SW480 (cell line): ENCODE data around the gene ODC1.
"Not testable (repeated sequence)": the region's sequence is repeated elsewhere in the genome, so short reads cannot be mapped to it uniquely, and the experiment has no call there.

Experiments
- DNase-seq: peaks from one replicate; pipeline ENCODE4 v3.0.0-alpha.2; 2016; ENCODE audit warnings: low spot score

Gene ODC1

GRCh38 chr2:10478298-10478625 is 30.1 kb upstream of the ODC1 start:
- no peak for DNase-seq

GRCh38 chr2:10477443-10478297 is 29.5 kb upstream of the ODC1 start:
- DNase-seq: peak; percentile 78

DNA sequence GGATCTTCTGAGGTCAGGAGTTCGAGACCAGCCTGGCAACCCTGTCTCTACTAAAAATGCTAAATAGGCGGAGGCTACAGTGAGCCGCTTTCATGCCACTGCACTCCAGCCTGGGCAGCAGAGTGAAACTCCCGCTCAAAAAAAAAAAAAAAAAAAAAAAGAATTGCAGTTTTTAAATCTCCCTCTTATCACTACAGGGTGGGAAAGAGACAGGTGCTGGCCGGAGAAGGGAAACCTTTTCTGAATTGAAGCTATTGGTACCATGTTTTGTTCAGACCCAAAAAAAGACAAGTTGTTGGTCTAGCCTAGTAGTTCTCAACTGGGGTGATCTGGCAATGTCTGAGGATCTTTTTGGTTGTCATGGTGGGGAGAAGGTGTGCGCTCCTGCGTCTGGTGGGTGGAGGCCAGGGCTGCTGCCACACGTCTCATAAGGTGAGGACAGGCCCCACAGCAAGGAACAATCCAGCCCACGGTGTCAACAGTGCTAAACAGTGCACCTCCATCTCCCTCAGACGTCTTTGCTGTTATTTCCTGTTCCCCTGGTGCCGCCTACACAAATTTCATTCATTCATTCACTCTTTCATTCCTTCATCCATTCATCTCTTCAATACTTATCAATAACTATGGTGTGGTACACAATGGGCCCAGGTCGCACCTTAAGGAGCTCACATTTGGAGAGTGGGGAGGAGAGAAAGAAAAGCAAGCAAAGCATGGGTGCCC is 28.8 kb upstream of the ODC1 start:
- DNase-seq: no peak

DNA sequence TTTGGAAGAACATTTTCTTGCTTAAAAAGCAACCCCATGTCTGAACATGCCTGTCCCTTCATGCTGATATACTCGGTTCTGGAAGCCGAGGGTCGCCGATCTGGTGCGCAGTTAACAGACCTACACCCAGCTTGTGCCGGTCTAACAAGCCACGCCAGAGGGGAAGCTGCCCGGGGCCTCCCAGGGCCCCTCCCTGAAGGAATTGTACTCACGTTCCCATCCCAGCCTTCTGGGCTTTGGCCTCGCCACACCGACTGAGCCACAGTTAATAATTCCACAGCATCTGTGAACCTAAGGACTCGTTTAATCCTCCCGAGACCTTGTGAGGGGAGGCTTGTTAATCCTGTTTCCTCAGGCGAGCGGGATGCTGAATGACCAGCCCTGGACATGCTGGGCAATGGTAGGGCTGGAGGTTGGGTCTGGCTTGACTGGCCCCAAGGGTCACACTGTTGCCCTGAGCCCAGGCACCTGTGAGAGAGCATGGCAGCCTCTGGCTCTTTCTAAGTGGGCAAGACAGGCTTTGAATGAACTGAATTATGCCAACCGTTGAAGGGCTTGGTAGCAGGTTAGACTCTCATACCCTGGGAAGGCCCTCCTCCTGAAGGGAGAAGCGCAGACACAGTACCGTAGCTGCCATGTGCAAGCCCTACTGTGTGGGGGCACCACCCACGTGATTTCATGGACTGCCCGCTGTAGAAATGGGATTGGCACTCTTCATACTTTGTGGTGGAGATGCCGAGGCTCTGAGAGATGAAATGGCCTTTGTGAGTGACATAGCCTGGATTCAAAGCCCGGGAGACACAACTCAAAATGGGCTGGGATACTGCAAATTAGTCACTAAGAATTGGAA is 27.9 kb upstream of the ODC1 start:
- no peak for DNase-seq

- DNase-seq: no peak
Observed at GRCh38 chr2:10475221-10475722, 27.1 kb upstream of the ODC1 start.

DNA sequence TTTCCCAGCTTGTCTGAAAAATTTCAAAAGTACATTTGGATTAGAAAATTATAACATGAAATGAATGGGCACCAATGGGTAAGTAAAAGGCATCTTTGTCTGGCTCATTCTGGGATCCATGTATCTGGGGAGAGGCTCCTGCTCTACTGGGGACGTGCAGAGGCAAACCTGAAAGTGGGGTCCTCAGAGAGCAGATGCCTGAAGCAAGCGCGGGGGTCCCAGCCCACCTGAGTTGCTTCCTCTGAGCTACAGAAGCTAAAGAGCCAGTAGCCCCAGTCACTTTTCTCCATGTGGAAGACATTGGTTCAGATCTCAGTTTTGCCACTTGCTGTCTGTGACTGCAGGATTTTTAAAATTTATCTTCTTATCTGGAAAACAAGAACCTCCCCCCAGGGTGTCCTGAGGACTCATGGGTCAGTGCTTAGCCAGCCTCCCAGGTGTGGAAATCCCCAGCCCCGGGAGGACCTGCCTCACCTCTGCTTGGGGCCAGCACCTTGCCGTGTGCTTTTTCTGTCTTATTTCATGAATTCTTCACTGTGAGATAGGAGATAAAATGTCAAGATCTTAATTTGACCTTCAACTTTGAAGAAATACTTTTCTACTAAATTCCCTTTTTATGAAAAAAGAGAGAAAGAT is 25.1 kb upstream of the ODC1 start:
- no peak for DNase-seq

DNA sequence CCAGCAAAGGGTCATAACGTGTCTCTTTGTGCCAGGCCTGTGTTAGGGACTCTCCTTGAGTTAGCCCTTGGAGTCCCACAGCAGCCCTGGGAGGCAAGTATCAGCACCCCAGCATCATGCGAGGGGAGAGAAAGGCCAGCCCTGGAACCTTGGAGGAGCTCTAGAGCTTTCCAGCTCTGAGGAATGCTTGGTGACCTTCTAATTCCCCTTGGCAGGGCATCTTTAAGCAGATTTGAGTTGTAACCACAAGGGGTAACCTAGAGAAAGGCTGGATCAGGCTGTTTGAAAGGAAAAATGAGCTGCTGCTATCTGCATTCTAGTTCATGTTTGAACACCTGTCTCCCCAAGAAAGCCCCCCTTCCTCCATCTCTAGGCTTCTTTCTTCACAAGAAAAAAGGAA is 23.8 kb upstream of the ODC1 start:
- DNase-seq: no peak

GRCh38 chr2:10471046-10471571 is 23.0 kb upstream of the ODC1 start:
- no peak for DNase-seq

GRCh38 chr2:10469955-10470608 is 22.0 kb upstream of the ODC1 start:
- DNase-seq: no peak

- DNase-seq: no peak
Observed at GRCh38 chr2:10469301-10469700, 21.2 kb upstream of the ODC1 start.

GRCh38 chr2:10467401-10467800 is 19.3 kb upstream of the ODC1 start:
- no peak for DNase-seq

DNA sequence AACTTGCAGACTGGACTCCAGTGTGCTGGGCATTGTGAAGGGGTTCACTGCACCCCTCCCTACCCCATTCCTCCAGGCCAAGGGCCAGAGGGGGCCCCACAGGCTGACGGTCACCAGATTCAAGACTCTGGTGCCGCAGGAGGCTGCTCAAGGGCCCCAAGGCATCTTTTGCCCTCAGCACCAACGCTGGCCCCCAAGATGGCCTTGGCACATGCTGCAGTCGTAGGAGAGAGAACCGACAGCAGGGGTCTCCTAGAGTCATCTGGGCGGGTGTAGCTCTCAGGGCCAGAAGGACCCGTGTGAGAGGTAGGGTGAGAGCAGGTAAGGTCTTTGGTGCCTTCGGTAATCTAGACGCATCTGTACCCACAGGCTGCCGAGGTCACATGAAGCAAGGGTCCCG is 18.7 kb upstream of the ODC1 start:
- DNase-seq: no peak

GRCh38 chr2:10465910-10466309 is 17.8 kb upstream of the ODC1 start:
- no peak for DNase-seq

GRCh38 chr2:10462178-10463083 is 14.3 kb upstream of the ODC1 start:
- DNase-seq: no peak

GRCh38 chr2:10460366-10460796 is 12.3 kb upstream of the ODC1 start:
- no peak for DNase-seq

DNA sequence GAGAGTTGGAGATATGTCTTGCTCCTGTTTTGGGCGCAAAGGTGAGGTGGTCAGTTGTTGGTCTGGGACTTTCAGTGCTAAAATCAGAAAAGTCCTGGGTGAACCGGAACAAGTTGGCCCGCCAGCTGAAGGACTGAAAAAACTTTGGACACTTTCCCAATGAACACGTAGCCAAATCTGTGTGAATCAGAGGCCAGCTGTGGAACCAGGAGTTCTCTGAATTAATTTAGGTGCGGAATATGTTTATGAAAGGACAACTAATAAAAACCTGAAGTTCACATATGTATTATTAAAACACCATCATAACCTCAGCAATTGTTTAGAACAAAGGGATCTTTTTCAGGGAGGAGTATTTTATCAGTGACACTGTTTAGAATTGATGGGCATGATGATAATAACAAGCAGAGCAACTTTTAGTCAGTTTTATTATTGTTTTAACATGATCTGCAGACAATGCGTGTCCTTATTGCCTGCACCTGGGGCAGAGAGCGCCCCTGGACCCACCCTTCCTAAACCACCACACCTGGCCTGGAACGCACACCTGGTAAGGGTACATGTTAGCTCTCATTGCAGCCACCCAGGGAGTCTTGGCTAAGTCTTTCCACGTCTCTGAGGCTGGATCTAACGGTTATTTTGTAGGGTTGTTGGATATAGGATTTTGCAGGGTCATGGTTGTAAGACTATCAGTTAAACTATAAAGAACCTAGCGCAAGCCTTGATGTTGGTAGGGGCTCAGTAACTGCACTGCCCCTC is 9.9 kb upstream of the ODC1 start:
- no peak for DNase-seq

DNA sequence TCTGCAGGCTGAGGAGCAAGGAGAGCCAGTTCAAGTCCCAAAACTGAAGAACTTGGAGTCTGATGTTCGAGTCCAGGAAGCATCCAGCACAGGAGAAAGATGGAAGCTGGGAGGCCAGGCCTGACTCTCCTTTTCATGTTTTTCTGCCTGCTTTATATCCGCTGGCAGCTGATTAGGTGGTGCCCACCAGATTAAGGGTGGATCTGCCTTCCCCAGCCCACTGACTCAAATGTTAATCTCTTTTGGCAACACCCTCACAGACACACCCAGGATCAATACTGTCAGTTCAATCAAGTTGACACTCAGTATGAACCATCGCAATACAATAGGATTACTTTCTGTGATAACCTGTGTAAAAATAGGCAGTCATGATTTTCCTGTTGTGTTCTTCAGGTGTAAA is 9.1 kb upstream of the ODC1 start:
- DNase-seq: not testable (repeated sequence)

GRCh38 chr2:10454505-10454904 is 6.4 kb upstream of the ODC1 start:
- DNase-seq: no peak

GRCh38 chr2:10453905-10454298 is 5.8 kb upstream of the ODC1 start:
- no peak for DNase-seq
